Raji (cell line): ENCODE results near the gene MVD.

Experiments
- POLR2A ChIP-seq: IDR thresholded peaks from 2 replicates; pipeline ENCODE4 v1.6.1; 2011; ENCODE audit warnings: low read depth, low read length, control low read depth; ENCODE audit not compliant: insufficient read depth

MVD gene

DNA sequence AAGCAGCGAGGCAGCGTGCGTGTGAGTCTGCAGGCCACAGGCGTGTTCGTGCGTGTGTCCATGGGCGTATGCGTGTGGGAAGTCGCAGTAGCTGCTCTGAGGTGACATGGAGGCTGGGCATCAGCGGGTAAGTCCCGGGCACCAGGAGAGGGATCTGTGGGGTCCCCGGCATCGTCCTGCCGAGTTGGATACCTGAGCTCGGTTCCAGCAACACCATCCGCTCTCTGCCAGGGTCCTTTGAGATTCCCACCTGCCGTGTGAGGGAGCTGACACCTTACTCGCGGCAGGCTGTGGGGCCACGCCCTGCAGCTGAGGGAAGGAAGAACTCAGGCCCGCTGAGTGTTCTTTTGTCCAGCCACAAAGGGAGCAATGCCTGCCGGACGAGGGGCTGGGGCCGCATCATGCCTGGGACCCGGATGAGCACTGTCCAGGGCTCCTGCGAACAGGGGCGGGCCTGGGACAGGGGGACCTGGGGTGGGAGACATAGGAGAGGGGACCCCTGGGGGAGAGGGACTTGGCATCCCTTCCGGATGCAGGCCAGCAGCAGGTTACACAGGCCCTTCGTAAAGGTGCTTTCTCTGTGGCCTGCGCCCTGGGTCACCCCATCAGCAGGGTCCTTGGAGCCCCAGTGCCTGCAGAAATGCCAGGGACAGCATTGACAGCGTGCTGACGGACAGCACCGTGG lies 28.4 kb upstream of the MVD start:
- no peak for TF ChIP-seq POLR2A

DNA sequence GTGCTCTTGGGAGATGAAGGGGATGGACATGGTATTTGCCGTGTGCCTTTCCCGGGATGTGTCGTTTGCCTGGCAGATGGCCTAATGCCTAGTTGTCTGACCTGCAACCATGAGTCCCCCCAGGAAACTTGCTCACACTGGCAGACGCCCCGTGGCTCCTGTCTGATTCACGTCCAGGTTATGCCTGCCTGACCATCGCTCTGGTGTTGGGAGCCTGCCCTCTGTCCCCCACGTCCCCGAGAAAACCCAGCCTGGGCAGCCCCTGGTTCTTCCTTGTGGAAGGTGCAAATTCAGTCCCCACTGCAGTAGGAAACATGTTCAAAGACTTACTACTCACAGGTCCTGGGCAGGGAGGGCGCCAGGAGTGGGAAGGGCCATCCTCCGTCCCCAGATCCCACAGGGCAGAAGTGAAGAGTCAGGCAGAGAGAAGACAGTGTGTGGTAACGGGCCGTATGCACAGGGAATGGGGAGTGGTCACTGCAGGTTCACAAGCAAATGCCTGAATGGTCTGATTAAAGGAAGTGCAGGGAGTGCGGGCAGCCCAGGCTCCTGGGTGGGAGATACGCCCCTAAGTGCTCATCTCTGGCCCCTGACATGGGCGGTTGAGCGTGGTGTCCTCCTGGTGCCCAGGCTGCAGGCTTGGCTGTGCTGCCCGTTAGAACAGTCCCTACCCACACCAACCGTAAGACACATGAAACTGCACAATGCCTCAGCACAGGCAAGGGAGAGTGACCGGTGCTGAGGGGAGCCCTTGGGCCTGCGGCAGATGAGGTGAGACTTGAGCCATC lies 27.6 kb upstream of the MVD start:
- TF ChIP-seq POLR2A = no peak

DNA sequence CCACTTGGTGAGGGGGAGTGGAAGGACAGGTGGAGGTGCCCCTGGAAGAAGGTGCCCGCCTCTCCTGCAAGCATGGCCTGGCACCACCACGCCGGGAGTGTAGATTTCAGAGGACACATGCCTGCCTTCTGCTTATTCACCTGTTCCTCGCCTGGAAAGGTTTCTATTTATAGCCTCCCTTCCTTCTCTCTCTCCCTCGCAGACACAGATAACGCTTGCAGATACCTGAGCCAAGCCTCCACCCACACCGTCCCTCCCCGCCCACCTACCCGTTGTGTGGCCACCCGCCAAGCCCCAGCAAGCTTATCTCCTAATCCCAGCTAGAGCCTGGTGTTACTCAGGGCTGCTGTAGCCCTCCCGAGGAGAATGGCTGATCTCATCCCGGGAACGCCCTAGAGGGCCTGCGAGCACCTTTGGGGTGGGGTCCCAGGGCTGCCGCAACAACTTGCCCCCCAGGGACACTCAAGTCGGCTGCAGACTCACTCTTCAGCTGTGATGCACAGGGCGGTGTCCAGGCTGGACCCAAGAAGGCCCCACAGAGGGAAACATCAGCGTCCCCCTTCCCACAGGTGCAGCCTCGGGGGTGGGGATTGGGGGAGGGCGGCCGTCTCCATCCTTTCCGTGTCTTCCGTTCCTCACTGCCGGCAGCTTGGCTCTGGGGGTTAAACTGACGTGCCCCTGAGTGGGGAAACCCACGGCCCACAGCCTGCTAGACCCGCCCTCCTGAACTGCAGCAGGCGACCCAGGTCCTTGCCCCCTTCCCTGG lies 25.3 kb upstream of the MVD start:
- no peak for TF ChIP-seq POLR2A

DNA sequence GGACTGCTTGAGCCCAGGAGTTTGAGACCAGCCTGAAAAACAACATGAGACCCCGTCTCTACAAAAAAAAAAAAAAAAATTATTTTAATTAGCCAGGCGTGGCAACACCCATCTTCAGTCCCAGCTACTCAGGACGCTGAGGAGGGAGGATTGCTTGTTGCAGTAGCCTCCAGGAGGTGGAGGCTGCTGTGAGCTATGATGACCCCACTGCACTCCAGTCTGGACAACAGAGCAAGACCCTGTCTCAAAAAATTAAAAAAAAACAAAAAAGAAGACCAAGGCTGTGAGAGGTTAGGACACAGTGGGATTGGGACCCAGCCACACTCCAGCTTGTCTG lies 24.8 kb upstream of the MVD start:
- no peak for TF ChIP-seq POLR2A

DNA sequence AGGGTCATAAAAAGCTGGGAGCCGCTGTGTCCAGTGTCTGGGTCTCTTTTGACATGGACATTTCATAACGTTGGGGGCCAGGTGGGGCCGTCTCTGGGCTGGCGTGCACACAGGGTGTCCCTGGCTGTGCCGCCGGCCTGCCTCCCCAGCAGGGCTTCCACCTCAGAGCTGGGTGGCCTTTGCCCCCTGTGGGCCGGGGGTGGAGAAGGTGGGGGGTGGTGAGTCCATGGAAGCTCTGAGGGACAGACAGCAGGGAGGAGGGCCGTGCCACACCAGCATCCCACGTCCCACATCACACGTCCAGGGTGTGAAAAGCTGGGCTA lies 24.3 kb upstream of the MVD start:
- TF ChIP-seq POLR2A = no peak

DNA sequence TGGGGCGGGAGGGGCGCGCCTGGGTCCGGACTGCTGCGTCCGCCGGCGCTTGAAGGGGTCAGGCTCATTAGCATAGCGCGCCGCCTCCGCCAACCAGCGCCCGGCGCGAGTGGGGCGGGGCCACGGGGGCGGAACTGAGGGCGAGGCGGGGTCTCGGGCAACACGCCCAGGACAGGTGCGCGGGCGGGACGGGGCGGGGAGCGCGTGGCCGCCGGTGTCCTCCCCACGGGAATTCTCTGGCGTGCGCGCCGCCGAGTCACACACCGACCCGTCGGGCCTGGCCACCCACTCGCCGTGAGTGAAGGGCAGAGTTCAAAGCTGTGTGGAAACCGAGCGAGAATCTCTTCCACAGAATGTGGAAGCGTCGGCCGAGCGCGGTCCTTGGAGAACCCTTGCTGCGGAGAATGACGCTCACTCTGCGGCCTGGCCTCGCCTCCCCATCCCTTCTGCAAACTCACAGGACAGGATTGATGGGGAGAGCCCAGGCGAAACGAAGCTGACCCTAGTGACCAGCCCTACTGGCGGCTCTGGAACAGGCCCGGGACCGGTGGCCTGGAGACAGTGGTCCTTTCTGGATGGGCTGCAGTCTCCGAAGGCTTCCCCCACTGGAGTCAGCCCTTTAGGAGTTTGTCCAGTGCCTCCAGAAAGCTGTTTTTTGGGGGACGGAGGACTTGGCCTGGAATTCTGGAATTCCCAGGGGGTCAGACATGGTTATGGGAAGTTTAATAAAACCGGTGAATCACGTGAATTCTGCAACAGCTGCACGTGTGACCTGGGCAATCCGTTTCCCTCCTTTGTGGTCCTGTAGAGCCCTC lies 23.8 kb upstream of the MVD start, which contains the start of gene SNAI3:
Gene SNAI3 (minus strand): TSS at position 69 of the 815 bp plus-strand sequence. CDS start 101 bp downstream, outside the sequence.
- peak; percentile 35; the same call in 1 of the 2 replicates for TF ChIP-seq POLR2A

DNA sequence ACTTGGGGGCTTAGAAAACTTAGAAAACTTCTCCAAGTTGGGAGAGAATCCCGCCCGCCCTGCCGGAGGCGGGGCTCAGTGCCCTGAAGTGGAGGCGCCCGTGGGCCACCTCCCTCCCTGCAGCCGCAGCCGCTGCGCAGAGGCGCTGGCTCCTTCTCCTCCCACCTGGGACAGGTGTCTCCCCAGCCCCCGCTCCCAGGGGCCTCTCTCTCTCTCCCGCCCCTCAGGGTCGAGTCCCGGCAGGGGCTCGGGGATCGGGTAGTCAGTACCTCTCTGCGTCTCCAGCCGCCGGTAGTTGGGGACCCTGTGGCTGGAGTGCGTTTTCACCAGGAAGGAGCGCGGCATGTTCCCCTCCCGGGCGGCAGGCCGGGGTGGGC lies 23.2 kb upstream of the MVD start:
- no peak for TF ChIP-seq POLR2A

DNA sequence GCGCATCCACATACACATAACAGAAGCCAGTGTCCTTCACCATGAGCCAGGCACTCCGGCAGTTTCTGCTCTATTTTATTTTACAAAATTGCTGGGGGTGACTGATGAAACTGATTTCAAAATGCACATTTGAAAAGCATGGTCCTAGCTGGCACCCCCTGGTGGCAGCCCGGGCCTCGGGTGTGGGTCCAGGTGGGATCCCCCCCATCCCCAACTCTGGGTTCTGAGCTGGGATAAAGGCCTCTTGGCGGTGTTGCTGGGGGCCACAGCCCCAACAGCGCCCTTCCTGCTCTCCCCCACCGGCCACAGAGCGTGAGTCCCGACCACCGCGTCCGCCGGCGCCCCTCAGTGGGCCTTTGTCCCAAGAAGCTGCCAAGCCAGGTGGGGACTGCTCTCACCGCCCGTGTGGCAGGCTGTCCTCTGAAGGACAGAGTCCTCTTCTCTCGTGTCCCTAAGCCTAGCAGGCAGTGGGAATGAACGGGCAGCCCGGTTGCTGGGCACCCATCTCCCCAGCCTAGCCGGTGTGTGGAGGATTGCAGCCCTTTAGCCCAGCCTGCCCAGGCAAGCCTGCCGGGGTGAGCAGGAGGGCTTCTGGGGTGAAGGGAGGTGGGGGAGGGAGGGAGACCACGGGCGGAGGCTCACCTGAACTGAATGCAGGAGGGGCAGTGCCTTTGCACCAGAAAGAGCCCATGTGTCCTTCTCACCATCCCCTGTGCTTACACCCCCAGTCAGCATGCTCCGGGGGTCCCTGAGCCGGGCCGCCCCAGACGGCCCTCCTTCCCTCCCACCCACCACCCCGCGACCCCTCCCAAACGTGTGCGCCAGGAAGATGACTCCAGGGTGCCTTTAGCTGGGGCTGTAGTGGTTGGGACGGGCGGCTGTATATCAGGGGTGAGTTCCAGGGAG lies 22.5 kb upstream of the MVD start:
- TF ChIP-seq POLR2A = no peak

DNA sequence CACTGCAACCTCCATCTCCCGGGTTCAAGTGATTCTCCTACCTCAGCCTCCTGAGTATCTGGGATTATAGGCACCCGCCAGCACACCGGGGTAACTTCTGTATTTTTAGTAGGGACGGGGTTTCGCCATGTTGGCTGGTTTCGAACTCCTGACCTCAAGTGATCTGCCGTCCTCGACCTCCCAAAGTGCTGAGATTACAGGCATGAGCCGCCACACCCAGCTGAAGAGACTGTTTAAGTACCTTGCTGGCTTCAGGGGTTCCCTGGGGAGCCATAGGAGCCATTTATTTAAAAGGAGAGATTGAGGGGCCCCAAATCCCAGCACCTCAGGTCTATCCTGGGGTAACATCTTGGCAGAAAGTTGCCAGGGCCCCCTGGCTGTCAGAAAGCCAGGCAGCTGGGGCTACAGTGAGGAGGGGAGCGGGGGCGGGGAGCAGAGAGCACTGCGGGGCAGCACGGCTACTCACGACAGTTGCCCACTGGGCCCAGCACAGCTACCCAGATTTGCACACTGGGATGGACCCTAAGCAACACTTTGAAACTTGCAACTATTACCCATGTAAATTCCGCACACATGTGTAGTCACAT lies 21.8 kb upstream of the MVD start:
- TF ChIP-seq POLR2A = no peak

DNA sequence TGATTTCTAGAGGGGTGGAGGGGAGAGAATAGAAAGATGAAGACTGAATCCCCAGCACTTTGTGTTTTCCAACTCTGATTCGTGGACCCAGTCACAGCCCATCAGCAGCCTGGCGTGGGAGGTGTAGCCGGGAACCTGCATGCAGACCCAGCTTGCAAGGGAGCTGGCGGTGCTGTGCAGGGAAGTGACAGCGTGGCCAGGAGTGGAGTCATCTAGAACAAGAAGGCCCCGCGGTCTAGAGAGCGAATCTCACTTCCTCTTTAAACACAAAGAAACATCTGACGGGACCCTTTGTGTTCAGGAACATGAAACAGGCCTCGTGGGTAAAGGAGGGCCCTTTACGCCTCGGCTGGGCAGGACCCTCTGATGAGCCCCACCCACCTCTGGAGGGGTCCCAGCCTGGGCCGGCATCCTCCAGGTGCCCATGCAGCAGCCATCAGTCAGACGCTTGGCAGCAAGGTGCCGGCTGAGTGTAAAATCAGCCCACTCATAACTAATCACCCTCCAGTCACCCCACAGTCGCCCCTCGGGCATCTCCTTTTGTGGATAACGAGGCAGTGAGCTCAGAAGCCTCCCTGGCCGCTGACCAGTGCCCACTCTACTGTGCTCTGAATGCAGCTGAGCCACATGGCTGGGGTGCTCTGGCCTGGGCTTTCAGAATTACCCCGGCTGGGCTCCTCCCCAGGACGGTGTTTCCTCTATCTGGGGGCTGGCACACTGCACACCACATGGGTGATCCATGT lies 19.0 kb upstream of the MVD start:
- peak; percentile 50; the same call in 1 of the 2 replicates for TF ChIP-seq POLR2A

DNA sequence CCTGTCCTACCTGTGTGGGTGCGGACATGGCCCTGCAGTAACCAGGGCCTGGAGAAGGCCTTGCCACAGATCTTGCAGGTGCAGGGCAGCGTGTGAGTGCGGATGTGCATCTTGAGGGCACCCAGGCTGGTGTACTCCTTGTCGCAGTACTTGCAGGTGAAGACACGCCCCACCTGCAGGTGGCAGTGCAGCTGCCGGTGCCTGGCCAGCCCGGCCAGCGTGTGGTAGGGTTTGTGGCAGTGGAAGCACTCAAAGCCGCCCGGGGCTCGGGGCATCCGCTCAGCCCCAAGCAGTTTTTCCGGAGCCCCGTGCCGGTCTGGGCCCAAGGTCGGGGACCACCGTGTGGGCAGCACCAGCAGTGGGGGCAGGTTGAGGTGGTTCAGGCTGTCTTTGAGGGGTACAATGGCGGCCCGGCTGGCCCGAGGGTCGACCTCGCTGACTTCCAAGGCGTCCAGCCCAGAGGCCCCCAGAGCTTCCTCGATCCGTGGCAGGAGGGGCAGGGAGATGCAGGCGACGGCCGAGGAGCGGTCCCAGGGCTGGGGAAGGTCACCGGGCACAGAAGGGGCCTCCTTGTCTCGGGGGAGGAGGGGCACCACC lies 18.3 kb upstream of the MVD start:
- TF ChIP-seq POLR2A = no peak

DNA sequence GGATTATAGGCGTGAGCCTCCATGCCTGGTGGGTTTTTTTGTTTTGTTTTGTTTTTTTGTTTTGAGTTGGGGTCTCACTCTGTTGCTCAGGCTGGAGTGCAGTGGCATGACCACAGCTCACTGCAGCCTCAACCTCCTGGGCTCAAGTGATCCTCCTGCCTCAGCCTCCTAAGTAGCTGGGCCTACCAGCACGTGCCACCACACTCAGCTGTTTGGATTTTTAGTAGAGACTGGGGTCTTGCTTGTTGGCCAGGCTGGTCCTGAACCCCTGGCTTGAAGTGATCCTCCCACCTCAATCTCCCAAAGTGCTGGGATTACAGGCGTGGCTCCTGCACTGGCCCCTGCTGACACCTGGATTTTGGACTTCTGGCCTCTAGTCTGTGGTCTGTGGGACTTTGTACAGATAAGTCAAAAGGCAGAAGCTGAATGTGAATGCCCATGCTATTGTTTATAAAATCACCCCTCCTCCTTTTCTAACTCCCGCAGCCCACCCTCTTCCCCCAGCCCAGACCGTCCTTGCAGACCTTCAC lies 17.7 kb upstream of the MVD start:
- TF ChIP-seq POLR2A = no peak
